Chondrocyte (in vitro differentiated cells): ENCODE data around the gene MSH2. TPM values are rescaled to one million over a fixed set of nuclear protein-coding genes. Genes with fewer than 3 reads are reported as not detected.

Experiments
- DNase-seq: peaks from one replicate; pipeline ENCODE4 v3.0.0; 2021; ENCODE audit warnings: mixed read lengths, low spot score
- H3K27ac Mint-ChIP-seq: one replicate; pipeline ENCODE4 v1.8.0; 2021; ENCODE audit warnings: mild to moderate bottlenecking, moderate library complexity, mixed read lengths; ENCODE audit not compliant: unreplicated experiment
- H3K27me3 Mint-ChIP-seq: 2 replicates; pipeline ENCODE4 v1.8.0; 2021; ENCODE audit warnings: low read depth, mixed read lengths
- H3K36me3 Mint-ChIP-seq: 2 replicates; pipeline ENCODE4 v1.8.0; 2021; ENCODE audit warnings: low read depth, mixed read lengths
- H3K4me1 Mint-ChIP-seq: 2 replicates; pipeline ENCODE4 v1.8.0; 2021; ENCODE audit warnings: low read depth, mild to moderate bottlenecking, mixed read lengths
- H3K4me3 Mint-ChIP-seq: one replicate; pipeline ENCODE4 v1.8.0; 2021; ENCODE audit warnings: mild to moderate bottlenecking, moderate library complexity, mixed read lengths; ENCODE audit not compliant: unreplicated experiment
- H3K9me3 Mint-ChIP-seq: 2 replicates; pipeline ENCODE4 v1.8.0; 2021; ENCODE audit warnings: low read depth, mixed read lengths
- CTCF ChIP-seq: fragments of 200-600 bp; sonication (generic); IDR thresholded peaks from 2 replicates; pipeline ENCODE4 v1.5.0; 2021; ENCODE audit warnings: antibody characterized with exemption, mild to moderate bottlenecking, moderate library complexity
- total RNA-seq: library from RNA; stranded (reverse); gene quantifications from 3 replicates; pipeline ENCODE4 v1.2.1, GENCODE V29; 2021

MSH2 gene
- total RNA-seq, 1 donor from 2014 or later = 21.0 TPM

GRCh38 chr2:47520825-47521665 is 118.1 kb downstream of the MSH2 start:
- peaks cover 5% of the 10 kb centered on the region for H3K4me1 Mint-ChIP-seq
- no peak overlapping the region for H3K4me3 Mint-ChIP-seq

GRCh38 chr2:47521666-47522285 is 118.8 kb downstream of the MSH2 start:
- Mint-ChIP-seq H3K36me3 (no peaks in the 10 kb centered on the region), H3K27ac (no peak overlapping the region), H3K4me1 (peaks cover 5% of the 10 kb centered on the region), H3K9me3 (no peaks in the 10 kb centered on the region), H3K27me3 (no peaks in the 10 kb centered on the region), H3K4me3 (no peak overlapping the region)
- DNase-seq = no peak
- no peak for TF ChIP-seq CTCF

More at GRCh38 chr2:47520825-47521665, 118.1 kb downstream of the MSH2 start:
- no peak for DNase-seq
- no peaks in the 10 kb centered on the region for H3K36me3 Mint-ChIP-seq
- no peaks in the 10 kb centered on the region for H3K27me3 Mint-ChIP-seq
- H3K9me3 Mint-ChIP-seq = no peaks in the 10 kb centered on the region
- H3K27ac Mint-ChIP-seq = no peak overlapping the region
- TF ChIP-seq CTCF = no peak

- Mint-ChIP-seq H3K4me1 (peaks cover 10% of the 10 kb centered on the region), H3K9me3 (no peaks in the 10 kb centered on the region), H3K27me3 (no peaks in the 10 kb centered on the region), H3K4me3 (no peak overlapping the region), H3K36me3 (no peaks in the 10 kb centered on the region), H3K27ac (no peak overlapping the region)
- no peak for DNase-seq
- TF ChIP-seq CTCF = no peak
Measured at GRCh38 chr2:47525167-47525566, 122.2 kb downstream of the MSH2 start.

GRCh38 chr2:47528455-47528854 is 125.5 kb downstream of the MSH2 start:
- no peaks in the 10 kb centered on the region for H3K36me3 Mint-ChIP-seq
- no peak for DNase-seq

More at GRCh38 chr2:47528455-47528854, 125.5 kb downstream of the MSH2 start:
- no peak overlapping the region for H3K4me3 Mint-ChIP-seq
- no peaks in the 10 kb centered on the region for H3K27me3 Mint-ChIP-seq
- no peak for TF ChIP-seq CTCF
- no peak overlapping the region for H3K27ac Mint-ChIP-seq
- peaks cover 9% of the 10 kb centered on the region for H3K4me1 Mint-ChIP-seq
- no peaks in the 10 kb centered on the region for H3K9me3 Mint-ChIP-seq
